ENCODE results near the gene DUSP15.

DUSP15 gene

GRCh38 chr20:31824554-31825313 lies 45.6 kb downstream of the DUSP15 start:
- H3K4me3 ChIP-seq (ENCODE audit: low read length in 2 of 2), result no peak overlapping the region
- no peak overlapping the region for H3K4ac ChIP-seq (ENCODE audit: low read length)
- no peak for DNase-seq (ENCODE audit: low spot score)
- H3K14ac ChIP-seq (ENCODE audit: low read length), result no peak overlapping the region
- H2BK120ac ChIP-seq (ENCODE audit: low read depth, low read length), result no peak overlapping the region
- peak overlapping the region; percentile 61 for H2AK5ac ChIP-seq (ENCODE audit: low read depth, low read length)
- H4K8ac ChIP-seq (ENCODE audit: low read depth, low read length), result no peak overlapping the region
- no peak overlapping the region for H4K91ac ChIP-seq (ENCODE audit: low read depth, low read length, poor library complexity)
- H3K4me2 ChIP-seq (ENCODE audit: insufficient read depth, low read length, poor library complexity, severe bottlenecking), result no peak overlapping the region
- H3K4me1 ChIP-seq (ENCODE audit: control insufficient read depth in 2 of 2, insufficient read depth in 1 of 2, low read depth in 1 of 2, low read length in 2 of 2), result peaks cover 7 to 13% of the 10 kb centered on the region in 2 donors
- WGBS, 2 donors (ENCODE audit: extremely low coverage in 2 of 2, insufficient read length in 2 of 2, insufficient replicate concordance in 1 of 2), result no CpG with 5 or more reads among the region's 14 CpGs
- no peaks in the 10 kb centered on the region for H3K79me1 ChIP-seq (ENCODE audit: low read depth, low read length)
- H3K36me3 ChIP-seq (replicated peaks in 1 of 2; ENCODE audit: control insufficient read depth in 2 of 2, insufficient read depth in 2 of 2, low read length in 2 of 2), result no peaks in the 10 kb centered on the region
- H3K9ac ChIP-seq (ENCODE audit: low read depth, low read length, poor library complexity), result no peak overlapping the region
- no peak overlapping the region for H3K27ac ChIP-seq (replicated peaks; ENCODE audit: low read length)
- no peaks in the 10 kb centered on the region for H3K9me3 ChIP-seq (replicated peaks in 1 of 2; ENCODE audit: control insufficient read depth in 2 of 2, insufficient read depth in 1 of 2, low read depth in 1 of 2, low read length in 2 of 2)
- peak overlapping the region; percentile 60 for H2BK15ac ChIP-seq (ENCODE audit: low read length)
- peak overlapping the region; percentile 24 for H2BK12ac ChIP-seq (ENCODE audit: low read length)
- H3K27me3 ChIP-seq (ENCODE audit: control insufficient read depth in 3 of 3, insufficient read depth in 3 of 3, low read depth in 1 of 3, low read length in 3 of 3), result no peaks in the 10 kb centered on the region
- no peak overlapping the region for H2BK5ac ChIP-seq (ENCODE audit: low read length)
- peak overlapping the region; percentile 15 for H3K18ac ChIP-seq (ENCODE audit: low read length)
- H3K23ac ChIP-seq (ENCODE audit: low read depth, low read length, poor library complexity), result no peak overlapping the region
- peak overlapping the region; percentile 85 for H2AFZ ChIP-seq (ENCODE audit: low read length)

DNA sequence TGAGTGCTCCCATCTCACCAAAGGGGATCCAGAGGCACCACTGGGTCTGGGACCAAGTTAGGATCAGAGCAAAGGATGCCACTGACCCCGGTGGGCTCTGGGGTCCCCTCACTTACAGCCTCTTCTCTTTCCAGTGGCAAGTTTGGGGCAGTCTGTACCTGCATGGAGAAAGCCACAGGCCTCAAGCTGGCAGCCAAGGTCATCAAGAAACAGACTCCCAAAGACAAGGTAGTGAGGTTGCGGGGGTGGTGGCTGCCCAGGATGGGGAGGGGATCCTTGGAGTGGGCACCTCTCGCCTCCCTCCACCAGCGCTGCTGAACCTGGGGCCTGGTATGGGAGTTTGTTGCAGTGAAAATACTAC lies 46.2 kb downstream of the DUSP15 start:
- DNase-seq (ENCODE audit: low spot score), result no peak
- Histone ChIP-seq H3K36me3 (replicated peaks in 1 of 2; ENCODE audit: control insufficient read depth in 2 of 2, insufficient read depth in 2 of 2, low read length in 2 of 2) (no peaks in the 10 kb centered on the region), H2BK12ac (ENCODE audit: low read length) (no peak overlapping the region), H3K9ac (ENCODE audit: low read depth, low read length, poor library complexity) (no peak overlapping the region), H2AFZ (ENCODE audit: low read length) (peak overlapping the region; percentile 85), H3K4ac (ENCODE audit: low read length) (no peak overlapping the region), H3K4me2 (ENCODE audit: insufficient read depth, low read length, poor library complexity, severe bottlenecking) (no peak overlapping the region), H3K18ac (ENCODE audit: low read length) (no peak overlapping the region), H4K8ac (ENCODE audit: low read depth, low read length) (no peak overlapping the region), H2AK5ac (ENCODE audit: low read depth, low read length) (peak overlapping the region; percentile 20), H4K91ac (ENCODE audit: low read depth, low read length, poor library complexity) (no peak overlapping the region), H2BK15ac (ENCODE audit: low read length) (peak overlapping the region; percentile 60), H3K27me3 (ENCODE audit: control insufficient read depth in 3 of 3, insufficient read depth in 3 of 3, low read depth in 1 of 3, low read length in 3 of 3) (no peaks in the 10 kb centered on the region), H3K27ac (replicated peaks; ENCODE audit: low read length) (no peak overlapping the region), H3K9me3 (replicated peaks in 1 of 2; ENCODE audit: control insufficient read depth in 2 of 2, insufficient read depth in 1 of 2, low read depth in 1 of 2, low read length in 2 of 2) (no peaks in the 10 kb centered on the region), H3K4me1 (ENCODE audit: control insufficient read depth in 2 of 2, insufficient read depth in 1 of 2, low read depth in 1 of 2, low read length in 2 of 2) (peaks cover 7 to 13% of the 10 kb centered on the region in 2 donors), H3K14ac (ENCODE audit: low read length) (no peak overlapping the region), H3K79me1 (ENCODE audit: low read depth, low read length) (no peaks in the 10 kb centered on the region), H2BK5ac (ENCODE audit: low read length) (no peak overlapping the region), H2BK120ac (ENCODE audit: low read depth, low read length) (no peak overlapping the region), H3K23ac (ENCODE audit: low read depth, low read length, poor library complexity) (no peak overlapping the region), H3K4me3 (ENCODE audit: low read length in 2 of 2) (no peak overlapping the region)
- WGBS, 2 donors (ENCODE audit: extremely low coverage in 2 of 2, insufficient read length in 2 of 2, insufficient replicate concordance in 1 of 2), result no CpG with 5 or more reads among the region's 4 CpGs

- Histone ChIP-seq H4K91ac (ENCODE audit: low read depth, low read length, poor library complexity) (no peak overlapping the region), H3K36me3 (replicated peaks in 1 of 2; ENCODE audit: control insufficient read depth in 2 of 2, insufficient read depth in 2 of 2, low read length in 2 of 2) (no peaks in the 10 kb centered on the region), H3K4me1 (ENCODE audit: control insufficient read depth in 2 of 2, insufficient read depth in 1 of 2, low read depth in 1 of 2, low read length in 2 of 2) (peaks cover 7 to 13% of the 10 kb centered on the region in 2 donors), H2BK12ac (ENCODE audit: low read length) (no peak overlapping the region), H2AK5ac (ENCODE audit: low read depth, low read length) (peak overlapping the region; percentile 10), H3K79me1 (ENCODE audit: low read depth, low read length) (no peaks in the 10 kb centered on the region), H4K8ac (ENCODE audit: low read depth, low read length) (no peak overlapping the region), H3K4me3 (ENCODE audit: low read length in 2 of 2) (no peak overlapping the region), H3K9me3 (replicated peaks in 1 of 2; ENCODE audit: control insufficient read depth in 2 of 2, insufficient read depth in 1 of 2, low read depth in 1 of 2, low read length in 2 of 2) (no peaks in the 10 kb centered on the region), H3K14ac (ENCODE audit: low read length) (no peak overlapping the region), H2BK5ac (ENCODE audit: low read length) (no peak overlapping the region), H3K27ac (replicated peaks; ENCODE audit: low read length) (no peak overlapping the region), H2BK15ac (ENCODE audit: low read length) (peak overlapping the region; percentile 7), H3K4me2 (ENCODE audit: insufficient read depth, low read length, poor library complexity, severe bottlenecking) (no peak overlapping the region), H3K27me3 (ENCODE audit: control insufficient read depth in 3 of 3, insufficient read depth in 3 of 3, low read depth in 1 of 3, low read length in 3 of 3) (no peaks in the 10 kb centered on the region), H3K4ac (ENCODE audit: low read length) (no peak overlapping the region), H3K23ac (ENCODE audit: low read depth, low read length, poor library complexity) (no peak overlapping the region), H2BK120ac (ENCODE audit: low read depth, low read length) (no peak overlapping the region), H3K9ac (ENCODE audit: low read depth, low read length, poor library complexity) (no peak overlapping the region), H2AFZ (ENCODE audit: low read length) (peak overlapping the region; percentile 85), H3K18ac (ENCODE audit: low read length) (no peak overlapping the region)
- no peak for DNase-seq (ENCODE audit: low spot score)
- no CpG with 5 or more reads among the region's 14 CpGs for WGBS, 2 donors (ENCODE audit: extremely low coverage in 2 of 2, insufficient read length in 2 of 2, insufficient replicate concordance in 1 of 2)
These were observed 46.8 kb downstream of the DUSP15 start for GRCh38 chr20:31823360-31824124.
